Measurements from ENCODE around the gene OR9G1. TPM values are rescaled to one million over a fixed set of nuclear protein-coding genes. Genes with fewer than 3 reads are reported as not detected.

The OR9G1 gene
- total and polyA plus RNA-seq, 4 experiments from 2014 or later = not detected

DNA sequence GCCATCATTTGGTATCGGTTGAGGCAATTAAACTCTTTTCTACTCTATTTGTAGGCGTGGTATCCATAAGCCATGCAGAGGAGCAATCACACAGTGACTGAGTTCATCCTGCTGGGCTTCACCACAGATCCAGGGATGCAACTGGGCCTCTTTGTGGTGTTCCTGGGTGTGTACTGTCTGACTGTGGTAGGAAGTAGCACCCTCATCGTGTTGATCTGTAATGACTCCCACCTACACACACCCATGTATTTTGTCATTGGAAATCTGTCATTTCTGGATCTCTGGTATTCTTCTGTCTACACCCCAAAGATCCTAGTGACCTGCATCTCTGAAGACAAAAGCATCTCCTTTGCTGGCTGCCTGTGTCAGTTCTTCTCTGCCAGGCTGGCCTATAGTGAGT lies 41.2 kb downstream of the OR9G1 start:
- no peak overlapping the region for H3K4me3 ChIP-seq (ENCODE audit: low read length in 2 of 2)
- no peaks in the 10 kb centered on the region for H3K27me3 ChIP-seq (ENCODE audit: insufficient read depth, low read length)
- ChIA-PET CTCF (ENCODE audit: partially characterized antibody) (no interaction called here), POLR2A (ENCODE audit: partially characterized antibody) (no interaction called here)
- no peaks in the 10 kb centered on the region for H3K36me3 ChIP-seq (ENCODE audit: insufficient read depth, low read length)
- no peaks in the 10 kb centered on the region for H3K4me1 ChIP-seq (ENCODE audit: insufficient read depth, low read length)
- no peaks in the 10 kb centered on the region for H3K9me3 ChIP-seq (ENCODE audit: control insufficient read depth in 1 of 2, low read length in 2 of 2)
- no peak overlapping the region for H3K27ac ChIP-seq (ENCODE audit: low read depth, low read length)
- Mint-ChIP-seq H3K27me3 (no peaks in the 10 kb centered on the region), H3K9me3 (peaks cover 5 to 14% (median 8%) of the 10 kb centered on the region in 8 donors), H3K27ac (no peak overlapping the region), H3K36me3 (no peaks in the 10 kb centered on the region), H3K4me1 (no peaks in the 10 kb centered on the region), H3K4me3 (no peak overlapping the region)
- no peak for DNase-seq
- intact Hi-C loops (cut with micrococcal nuclease) = no loop called here

DNA sequence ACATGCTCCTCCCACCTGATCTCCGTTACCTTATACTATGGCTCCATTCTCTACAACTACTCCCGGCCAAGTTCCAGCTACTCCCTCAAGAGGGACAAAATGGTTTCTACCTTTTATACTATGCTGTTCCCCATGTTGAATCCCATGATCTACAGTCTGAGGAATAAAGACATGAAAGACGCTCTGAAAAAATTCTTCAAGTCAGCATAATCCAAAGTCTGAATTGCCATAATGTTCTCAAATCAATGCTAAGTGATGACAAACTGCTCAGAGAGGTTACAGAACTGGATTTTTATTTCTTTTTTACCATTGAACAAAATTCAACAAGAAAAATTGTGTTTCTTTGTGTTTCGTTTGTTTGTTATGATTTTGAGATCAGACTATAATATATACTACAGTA lies 42.0 kb downstream of the OR9G1 start:
- Mint-ChIP-seq H3K4me1 (no peaks in the 10 kb centered on the region), H3K27ac (no peak overlapping the region), H3K9me3 (peaks cover 5 to 14% (median 8%) of the 10 kb centered on the region in 8 donors), H3K4me3 (no peak overlapping the region), H3K27me3 (no peaks in the 10 kb centered on the region), H3K36me3 (no peaks in the 10 kb centered on the region)
- Histone ChIP-seq H3K4me3 (ENCODE audit: low read length in 2 of 2) (no peak overlapping the region), H3K27me3 (ENCODE audit: insufficient read depth, low read length) (no peaks in the 10 kb centered on the region), H3K36me3 (ENCODE audit: insufficient read depth, low read length) (no peaks in the 10 kb centered on the region), H3K27ac (ENCODE audit: low read depth, low read length) (no peak overlapping the region), H3K4me1 (ENCODE audit: insufficient read depth, low read length) (no peaks in the 10 kb centered on the region), H3K9me3 (ENCODE audit: control insufficient read depth in 1 of 2, low read length in 2 of 2) (no peaks in the 10 kb centered on the region)
- intact Hi-C loops (cut with micrococcal nuclease) = no loop called here
- POLR2A ChIA-PET (ENCODE audit: partially characterized antibody) = no interaction called here
- CTCF ChIA-PET (ENCODE audit: partially characterized antibody) = no interaction called here
- DNase-seq = no peak

DNA sequence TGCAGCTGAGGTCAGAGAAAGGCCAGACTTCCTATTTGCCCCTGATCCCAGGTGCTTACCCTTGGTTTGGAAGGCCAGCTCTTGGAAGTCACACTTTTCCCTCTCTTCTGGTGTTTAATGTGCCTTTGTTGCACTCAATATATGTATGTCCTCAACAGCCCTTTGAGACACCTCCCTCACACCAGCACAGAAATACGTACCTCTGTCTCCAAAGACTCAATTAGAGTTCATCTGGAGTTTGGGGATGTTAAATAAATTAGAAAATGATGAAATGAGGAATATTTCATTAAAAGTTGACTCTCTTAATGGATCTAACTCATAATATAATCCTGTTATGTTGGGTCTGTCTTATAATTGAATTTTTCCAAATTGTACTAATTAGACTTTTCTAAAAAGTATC lies 49.7 kb downstream of the OR9G1 start, which contains the start of gene OR9G4:
Gene OR9G4 (minus strand): TSS at position 101 of the 400 bp plus-strand sequence. CDS start 4,931 bp downstream, outside the sequence.
- no peak for DNase-seq
- Mint-ChIP-seq H3K27me3 (no peaks in the 10 kb centered on the region), H3K9me3 (peaks cover 0 to 12% (median 7%) of the 10 kb centered on the region in 8 donors), H3K36me3 (no peaks in the 10 kb centered on the region), H3K4me3 (no peak within 1 kb of the TSS), H3K27ac (peak within 1 kb of the TSS in 2 of 7 donors; percentile 26 to 36), H3K4me1 (no peaks in the 10 kb centered on the region)
- intact Hi-C loops (cut with micrococcal nuclease) = no loop called here
- H3K4me1 ChIP-seq (ENCODE audit: insufficient read depth, low read length) = no peaks in the 10 kb centered on the region
- no peak within 1 kb of the TSS for H3K27ac ChIP-seq (ENCODE audit: low read depth, low read length)
- H3K36me3 ChIP-seq (ENCODE audit: insufficient read depth, low read length) = no peaks in the 10 kb centered on the region
- no peak within 1 kb of the TSS for H3K4me3 ChIP-seq (ENCODE audit: low read length in 2 of 2)
- no peaks in the 10 kb centered on the region for H3K27me3 ChIP-seq (ENCODE audit: insufficient read depth, low read length)
- CTCF ChIA-PET (ENCODE audit: partially characterized antibody) = no interaction called here
- POLR2A ChIA-PET (ENCODE audit: partially characterized antibody) = no interaction called here
- H3K9me3 ChIP-seq (ENCODE audit: control insufficient read depth in 1 of 2, low read length in 2 of 2) = no peaks in the 10 kb centered on the region

DNA sequence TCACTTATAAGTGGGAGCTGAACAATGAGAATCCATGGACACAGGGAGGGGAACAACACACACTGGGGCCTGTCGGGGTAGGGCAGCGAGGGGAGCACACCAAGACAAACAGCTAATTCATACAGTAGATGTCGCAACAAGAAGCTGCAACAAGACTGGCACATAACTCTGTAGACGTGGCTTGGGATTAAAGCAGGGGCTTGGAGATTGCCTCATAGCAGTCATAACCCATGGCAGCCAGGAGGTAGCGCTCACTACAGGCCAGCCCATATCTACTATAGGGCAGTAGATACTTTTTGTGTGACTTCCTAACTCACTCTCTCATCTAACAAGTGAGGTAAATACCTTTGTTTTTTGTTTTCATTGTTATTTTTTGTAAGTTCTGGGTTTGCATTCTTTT lies 51.3 kb downstream of the OR9G1 start:
- ChIA-PET POLR2A (ENCODE audit: partially characterized antibody) (no interaction called here), CTCF (ENCODE audit: partially characterized antibody) (no interaction called here)
- intact Hi-C loops (cut with micrococcal nuclease) = no loop called here

DNA sequence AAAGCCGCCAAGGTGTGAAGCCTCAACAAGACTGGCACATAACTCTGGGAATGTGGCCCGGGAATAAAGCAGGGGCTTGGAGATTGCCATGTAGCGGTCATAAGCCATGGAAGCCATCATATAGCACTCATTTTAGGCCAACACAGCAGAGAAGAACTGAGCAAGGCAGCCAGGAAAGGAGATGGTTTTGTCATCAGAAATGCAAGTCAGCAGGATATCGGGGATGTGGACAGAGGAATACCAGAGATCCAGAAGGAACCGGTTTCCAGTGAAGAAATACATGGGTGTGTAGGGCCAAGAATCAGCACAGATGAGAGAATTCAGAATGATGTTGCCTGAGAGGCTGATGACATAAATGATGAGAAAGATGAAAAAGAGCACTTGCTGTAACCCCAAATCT lies 52.6 kb downstream of the OR9G1 start:
- Histone ChIP-seq H3K36me3 (ENCODE audit: insufficient read depth, low read length) (no peaks in the 10 kb centered on the region), H3K4me3 (ENCODE audit: low read length in 2 of 2) (no peak overlapping the region), H3K27me3 (ENCODE audit: insufficient read depth, low read length) (no peaks in the 10 kb centered on the region), H3K4me1 (ENCODE audit: insufficient read depth, low read length) (no peaks in the 10 kb centered on the region), H3K27ac (ENCODE audit: low read depth, low read length) (no peak overlapping the region), H3K9me3 (ENCODE audit: control insufficient read depth in 1 of 2, low read length in 2 of 2) (no peaks in the 10 kb centered on the region)
- no peak for DNase-seq
- intact Hi-C loops (cut with micrococcal nuclease) = no loop called here
- H3K36me3 Mint-ChIP-seq = no peaks in the 10 kb centered on the region
- ChIA-PET POLR2A (ENCODE audit: partially characterized antibody) (no interaction called here), CTCF (ENCODE audit: partially characterized antibody) (no interaction called here)
- H3K27me3 Mint-ChIP-seq = no peaks in the 10 kb centered on the region
- H3K4me3 Mint-ChIP-seq = no peak overlapping the region
- no peak overlapping the region for H3K27ac Mint-ChIP-seq
- H3K4me1 Mint-ChIP-seq = no peaks in the 10 kb centered on the region
- peaks cover 2 to 12% (median 6%) of the 10 kb centered on the region in 8 donors for H3K9me3 Mint-ChIP-seq

More for the DNA sequence above, 51.3 kb downstream of the OR9G1 start:
- Histone ChIP-seq H3K27me3 (ENCODE audit: insufficient read depth, low read length) (no peaks in the 10 kb centered on the region), H3K27ac (ENCODE audit: low read depth, low read length) (no peak overlapping the region), H3K36me3 (ENCODE audit: insufficient read depth, low read length) (no peaks in the 10 kb centered on the region), H3K4me3 (ENCODE audit: low read length in 2 of 2) (no peak overlapping the region), H3K4me1 (ENCODE audit: insufficient read depth, low read length) (no peaks in the 10 kb centered on the region), H3K9me3 (ENCODE audit: control insufficient read depth in 1 of 2, low read length in 2 of 2) (no peaks in the 10 kb centered on the region)
- no peak overlapping the region for H3K27ac Mint-ChIP-seq
- no peaks in the 10 kb centered on the region for H3K4me1 Mint-ChIP-seq
- DNase-seq = no peak
- H3K27me3 Mint-ChIP-seq = no peaks in the 10 kb centered on the region
- no peaks in the 10 kb centered on the region for H3K36me3 Mint-ChIP-seq
- peaks cover 2 to 12% (median 6%) of the 10 kb centered on the region in 8 donors for H3K9me3 Mint-ChIP-seq
- H3K4me3 Mint-ChIP-seq = no peak overlapping the region

Small RNAs within 50 kb of the gene (microRNA-seq; reads per million reads assigned to microRNA genes)
- not detected for gene MIR6128 (ENCODE audit: borderline microRNAs expressed, borderline number of aligned reads, borderline replicate concordance)

Other genes with a start within 250 kb of the OR9G1 start
- not detected for gene OR5M3, start 225.7 kb upstream of the OR9G1 start, total RNA-seq
- gene OR5M3, start 225.7 kb upstream of the OR9G1 start, polyA plus RNA-seq = not detected
- gene OR5M8, start 207.7 kb upstream of the OR9G1 start, total RNA-seq = not detected
- gene OR5M8, start 207.7 kb upstream of the OR9G1 start, polyA plus RNA-seq = not detected
- gene OR5M11, start 155.8 kb upstream of the OR9G1 start, total RNA-seq = not detected
- gene OR5M11, start 155.8 kb upstream of the OR9G1 start, polyA plus RNA-seq = not detected
- gene OR5M10, start 121.4 kb upstream of the OR9G1 start, total RNA-seq = not detected
- gene OR5M10, start 121.4 kb upstream of the OR9G1 start, polyA plus RNA-seq = not detected
- not detected for gene OR5M1, start 84.2 kb upstream of the OR9G1 start, total RNA-seq
- gene OR5M1, start 84.2 kb upstream of the OR9G1 start, polyA plus RNA-seq = not detected
- gene OR5AP2, start 56.7 kb upstream of the OR9G1 start, total RNA-seq = not detected
- gene OR5AP2, start 56.7 kb upstream of the OR9G1 start, polyA plus RNA-seq = not detected
- gene OR5AR1, start 35.4 kb upstream of the OR9G1 start, total RNA-seq = not detected
- gene OR5AR1, start 35.4 kb upstream of the OR9G1 start, polyA plus RNA-seq = not detected
- not detected for gene OR9G4, start 49.6 kb downstream of the OR9G1 start, total RNA-seq
- not detected for gene OR9G4, start 49.6 kb downstream of the OR9G1 start, polyA plus RNA-seq

Data from CD4-positive, alpha-beta memory T cell (primary cell).